Urothelium cell line (cell line): ENCODE data around the gene GPRC5C.
A peak's percentile ranks its signal among the peaks of the same experiment; 100 is the strongest.
"Not testable (repeated sequence)": the region's sequence is repeated elsewhere in the genome, so short reads cannot be mapped to it uniquely, and the experiment has no call there.

Source experiments
- DNase-seq: peaks from one replicate; pipeline ENCODE4 v3.0.0; 2011; ENCODE audit warnings: low spot score, mixed read lengths
- FAIRE-seq: peaks from 2 replicates; lab custom pipeline; 2011; peaks lifted over from hg19 to GRCh38; lab: Jason Lieb, UNC

The GPRC5C gene

DNA sequence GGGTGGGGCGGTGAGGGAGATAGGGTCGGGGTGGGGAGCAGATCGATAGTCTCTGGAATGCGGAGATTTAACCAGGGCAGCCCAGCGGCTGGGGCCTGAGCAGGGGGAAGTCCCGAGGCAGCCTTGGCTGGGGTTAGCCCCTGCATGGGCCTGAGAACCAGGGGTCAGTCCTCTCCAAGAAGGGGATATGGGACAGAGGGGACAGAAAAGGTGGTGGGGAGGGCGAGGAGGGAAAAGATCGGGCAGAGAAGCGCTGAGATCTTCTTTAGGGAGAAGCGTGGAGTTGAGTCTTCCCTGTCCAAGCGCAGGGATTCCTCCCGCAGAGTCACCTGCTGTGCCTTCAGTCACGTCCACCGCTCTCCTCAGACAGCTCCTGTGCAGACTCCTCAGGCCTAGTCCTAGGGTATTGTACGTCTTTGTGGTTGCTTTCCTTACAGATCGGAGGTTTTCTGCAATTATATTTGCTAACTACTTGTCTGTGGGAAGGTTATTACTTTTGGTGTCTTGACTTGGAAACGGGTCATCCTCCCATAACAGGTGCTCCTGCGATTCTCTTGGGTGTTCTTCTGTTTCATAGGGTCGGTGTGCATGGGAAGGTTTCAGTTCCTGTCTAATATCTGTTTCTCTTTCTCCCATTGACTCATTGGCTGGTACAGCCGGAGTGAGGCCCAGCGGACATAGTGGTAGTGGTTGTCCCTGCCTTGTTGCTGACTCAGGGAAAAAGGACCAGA is 35.5 kb downstream of the GPRC5C start:
- DNase-seq (no peak), FAIRE-seq (no peak)

DNA sequence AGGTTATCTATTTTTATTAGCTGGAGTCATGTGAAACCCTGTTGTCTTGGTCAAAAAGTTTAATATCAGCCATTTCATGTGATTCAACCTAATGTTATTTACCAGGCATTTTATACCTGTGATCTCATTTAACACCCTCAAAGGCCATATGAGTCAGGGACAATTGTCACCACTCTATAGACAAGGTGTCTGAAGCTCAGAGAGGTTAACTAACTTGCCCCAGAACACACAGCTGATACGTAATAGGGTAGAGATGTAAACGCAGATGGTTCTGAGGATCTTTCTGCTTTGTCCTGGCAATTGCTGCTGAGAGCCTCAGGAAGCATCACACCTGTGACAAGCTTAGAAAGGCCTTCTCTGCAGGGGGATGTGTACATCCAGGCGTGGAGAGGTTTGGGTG is 39.5 kb downstream of the GPRC5C start:
- DNase-seq (no peak), FAIRE-seq (peak; percentile 37)

DNA sequence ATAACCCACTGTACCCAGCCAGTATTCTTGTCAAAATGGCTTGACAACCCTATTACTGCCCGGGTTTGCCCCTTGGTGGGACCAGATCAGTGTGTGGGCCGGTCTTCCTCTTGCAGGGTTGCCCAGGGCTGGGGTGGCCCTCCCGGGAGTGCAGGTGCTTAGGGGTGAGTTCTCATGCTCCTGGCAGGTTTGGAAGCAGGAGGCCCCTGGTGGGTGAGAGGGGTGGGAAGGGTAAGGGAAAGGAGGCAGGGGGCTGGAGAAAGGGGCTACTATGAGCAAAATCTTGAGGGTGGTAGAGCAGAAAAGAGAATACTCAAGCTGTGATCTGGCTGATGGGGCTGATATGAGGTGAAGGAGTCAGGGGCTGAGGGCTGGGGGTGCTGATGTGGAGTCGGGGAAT is 41.0 kb downstream of the GPRC5C start:
- DNase-seq = no peak
- FAIRE-seq = no peak

DNA sequence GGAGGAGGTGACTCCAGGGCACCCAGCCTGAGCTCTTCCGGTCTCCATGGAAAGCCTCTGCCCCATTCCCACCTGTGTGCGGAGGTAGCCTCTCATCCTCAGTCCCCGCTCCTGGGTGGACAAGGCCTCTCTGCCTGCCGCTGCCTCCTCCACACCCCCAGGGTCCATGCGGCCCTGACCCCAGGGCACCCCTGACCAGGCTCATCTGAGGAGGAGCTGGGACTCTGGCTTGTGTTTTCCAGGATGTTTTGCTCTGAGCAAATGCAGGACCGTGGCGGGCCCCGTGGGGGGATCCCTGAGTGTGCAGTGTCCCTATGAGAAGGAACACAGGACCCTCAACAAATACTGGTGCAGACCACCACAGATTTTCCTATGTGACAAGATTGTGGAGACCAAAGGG is 41.4 kb downstream of the GPRC5C start:
- FAIRE-seq (no peak), DNase-seq (no peak)

DNA sequence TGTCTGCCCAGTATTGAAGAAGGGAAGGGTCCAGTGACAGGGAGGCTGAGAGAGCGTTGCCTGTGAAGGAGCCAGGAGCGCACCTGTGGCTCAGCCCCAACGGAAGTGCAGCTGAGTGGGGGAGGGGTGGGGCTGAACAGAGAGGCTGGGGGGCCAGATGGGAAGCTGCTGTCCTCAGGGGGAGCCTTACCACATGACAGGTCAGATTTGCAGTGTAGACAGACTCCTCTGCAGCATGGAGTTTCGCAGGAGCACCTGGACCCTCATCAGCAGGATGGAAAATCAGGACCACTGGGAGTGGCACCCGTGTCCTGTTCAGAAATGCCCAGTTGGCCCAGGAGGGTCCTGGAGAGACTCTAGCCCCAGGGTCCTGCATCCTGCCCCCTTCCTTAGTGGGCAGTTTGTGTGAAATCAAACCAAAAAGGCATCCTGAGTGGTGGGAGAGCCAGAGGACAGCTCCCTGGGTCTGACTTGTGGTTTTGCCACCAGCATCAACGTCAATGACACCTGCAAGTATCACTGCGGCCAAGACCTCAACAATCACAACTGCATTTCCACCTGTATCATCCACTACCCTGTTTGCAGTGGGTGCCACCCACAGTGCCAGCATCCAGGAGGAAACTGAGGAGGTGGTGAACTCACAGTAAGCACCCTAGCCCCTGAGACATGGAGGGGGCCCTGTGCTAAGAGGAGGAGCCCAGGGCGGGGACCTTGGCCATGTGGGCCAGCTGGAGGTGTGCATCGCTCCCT is 42.3 kb downstream of the GPRC5C start:
- no peak for FAIRE-seq
- no peak for DNase-seq

DNA sequence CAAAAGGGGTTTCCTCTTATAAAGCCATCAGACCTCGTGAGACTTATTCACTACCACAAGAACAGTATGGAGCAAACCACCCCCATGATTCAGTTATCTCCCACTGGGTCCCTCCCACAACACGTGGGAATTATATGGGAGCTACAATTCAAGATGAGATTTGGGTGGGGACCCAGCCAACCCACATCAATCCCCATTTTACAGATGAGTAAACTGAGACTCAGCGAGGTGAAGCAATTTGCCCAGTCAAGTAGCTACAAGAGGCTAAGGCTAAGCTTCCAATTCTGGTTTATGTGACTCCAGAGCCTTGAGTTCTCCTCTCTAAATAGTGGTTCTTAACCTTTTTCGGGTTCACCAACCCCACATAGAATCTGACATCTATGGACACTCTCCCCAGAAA is 43.3 kb downstream of the GPRC5C start:
- no peak for DNase-seq
- no peak for FAIRE-seq

DNA sequence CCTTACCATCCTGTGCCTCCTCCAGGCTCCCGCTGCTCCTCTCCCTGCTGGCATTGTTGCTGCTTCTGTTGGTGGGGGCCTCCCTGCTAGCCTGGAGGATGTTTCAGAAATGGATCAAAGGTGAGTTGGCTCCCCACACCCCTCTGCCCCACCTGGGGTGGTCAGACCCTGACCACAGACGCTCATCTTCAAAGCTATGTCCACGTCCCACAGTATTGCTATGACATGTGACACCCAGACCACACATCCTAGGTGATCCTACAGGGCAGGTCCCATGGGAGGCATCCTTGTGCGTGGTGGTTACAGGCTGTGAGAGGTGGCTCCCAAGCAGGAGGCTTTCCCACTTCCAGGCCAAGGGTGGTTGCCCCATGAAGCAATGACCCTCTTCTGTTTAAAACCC is 45.5 kb downstream of the GPRC5C start:
- DNase-seq (no peak), FAIRE-seq (no peak)

DNA sequence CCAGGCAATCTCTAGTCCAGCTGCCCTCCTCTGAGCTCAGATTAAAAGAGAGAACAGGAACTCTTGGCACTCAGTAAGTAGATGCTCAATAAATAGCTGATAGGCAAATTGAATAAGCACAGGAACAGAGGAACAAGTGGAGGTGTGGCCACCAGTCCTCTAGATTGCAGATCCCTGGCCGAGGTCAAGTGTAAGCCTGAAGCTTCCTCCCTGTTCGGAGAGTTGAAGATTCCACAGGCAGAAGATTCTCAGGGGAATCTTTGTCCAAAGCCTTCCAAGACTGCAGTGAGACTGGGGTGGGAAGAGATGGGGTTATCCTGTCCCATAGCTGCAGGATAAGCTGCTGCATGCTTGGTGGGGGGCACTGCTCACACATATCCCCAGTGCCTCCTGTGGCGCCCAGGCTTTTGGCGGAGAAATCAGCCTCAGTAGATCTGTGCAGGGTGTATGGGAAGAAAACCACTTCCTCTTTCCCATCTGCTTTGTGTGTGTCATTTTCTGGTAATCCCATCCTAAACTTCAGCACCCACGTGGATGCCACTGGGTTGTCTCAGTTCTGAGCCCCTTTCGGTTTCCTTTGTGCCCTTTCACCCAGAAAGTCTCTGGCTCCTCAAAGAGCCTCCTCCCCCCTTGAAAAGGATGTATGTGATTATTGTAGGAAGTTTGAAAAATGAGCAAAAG is 46.7 kb downstream of the GPRC5C start:
- FAIRE-seq = no peak
- no peak for DNase-seq

DNA sequence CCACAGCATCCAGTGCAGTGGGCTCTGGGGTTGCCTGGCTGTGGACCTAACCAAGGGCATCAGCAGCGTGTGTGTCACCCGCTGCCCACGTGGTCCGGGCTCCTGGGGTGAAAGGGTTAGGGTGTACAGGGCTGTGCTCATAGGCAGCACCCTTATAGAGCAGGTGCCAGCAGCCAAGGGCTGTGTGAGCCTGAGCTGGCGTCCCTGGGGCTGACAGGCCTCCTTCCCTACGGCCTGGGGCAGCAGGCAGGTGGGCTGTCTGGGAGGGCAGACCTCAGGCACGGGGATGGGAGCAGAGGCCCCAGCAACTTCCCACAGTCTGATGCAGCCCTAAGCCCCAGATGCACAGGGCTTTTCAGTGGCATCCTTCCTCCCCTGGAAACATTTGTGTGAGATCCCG is 48.4 kb downstream of the GPRC5C start:
- no peak for FAIRE-seq
- DNase-seq = no peak

DNA sequence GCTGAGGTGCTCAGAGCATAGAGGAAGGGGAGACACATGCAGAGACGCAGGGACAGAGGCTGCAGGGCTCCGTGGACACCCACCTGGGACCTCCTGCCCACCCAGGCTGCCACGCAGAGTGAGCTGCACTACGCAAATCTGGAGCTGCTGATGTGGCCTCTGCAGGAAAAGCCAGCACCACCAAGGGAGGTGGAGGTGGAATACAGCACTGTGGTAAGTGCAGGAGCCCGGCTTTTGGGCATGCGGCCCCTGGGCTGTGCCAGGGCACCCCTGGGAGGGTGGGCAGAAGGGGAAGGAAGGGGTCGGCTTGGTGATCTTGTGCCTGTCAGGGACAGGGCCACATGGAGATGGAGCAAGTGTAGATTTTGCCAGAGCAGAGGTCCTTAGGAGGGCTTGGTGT is 49.7 kb downstream of the GPRC5C start:
- DNase-seq (no peak), FAIRE-seq (no peak)

DNA sequence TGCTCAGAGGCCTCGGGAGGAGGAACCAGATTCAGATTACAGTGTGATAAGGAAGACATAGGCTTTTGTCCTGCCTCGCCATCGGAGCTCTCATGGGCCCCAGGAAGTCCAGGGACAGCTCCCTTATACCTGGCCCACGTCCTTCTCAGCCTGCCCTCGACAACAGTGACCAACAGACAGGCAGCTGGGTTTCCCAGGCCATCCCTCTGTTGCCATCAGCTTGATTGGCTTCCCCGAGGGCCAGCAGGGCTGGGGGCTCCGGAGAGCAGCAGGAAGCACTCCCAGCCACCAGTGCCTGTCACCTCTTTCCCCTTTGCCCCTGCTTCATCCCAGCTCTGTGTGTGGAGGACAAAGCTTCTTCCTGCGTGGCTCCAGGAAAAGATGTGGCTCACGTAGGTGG is 52.2 kb downstream of the GPRC5C start:
- FAIRE-seq (no peak), DNase-seq (no peak)

DNA sequence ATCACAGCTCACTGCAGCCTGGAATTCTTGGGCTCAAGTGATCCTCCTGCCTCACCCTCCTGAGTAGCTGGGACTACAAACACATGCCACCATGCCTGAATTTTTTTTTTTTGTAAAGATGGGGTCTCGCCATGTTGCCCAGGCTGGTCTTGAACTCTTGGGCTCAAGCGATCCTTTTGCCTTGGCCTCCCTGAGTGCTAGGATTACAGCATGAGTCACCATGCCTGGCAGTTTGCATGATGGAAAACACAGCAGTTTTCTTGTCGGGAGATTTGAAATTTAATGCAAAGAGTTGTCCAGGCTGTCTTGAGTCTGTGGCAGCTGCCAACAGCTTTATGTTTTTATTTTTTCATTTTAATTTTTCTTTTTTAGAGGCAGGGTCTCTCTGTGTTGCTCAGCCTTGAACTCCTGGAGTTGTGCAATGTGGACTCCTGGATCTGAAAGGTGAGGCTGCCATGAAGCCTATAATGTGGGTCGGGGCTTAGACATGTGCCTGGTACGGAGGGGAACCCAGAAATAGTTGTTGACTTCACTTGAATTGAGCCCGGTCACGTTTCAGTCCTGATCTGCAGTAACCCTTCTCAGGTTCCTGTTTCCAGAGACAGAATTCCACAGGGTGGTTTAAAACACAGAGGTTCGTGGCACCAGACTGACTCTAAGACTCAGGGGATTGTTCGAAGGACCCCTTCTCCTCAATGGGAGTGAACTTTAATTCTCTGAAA is 53.3 kb downstream of the GPRC5C start:
- FAIRE-seq (no peak), DNase-seq (peak; percentile 9)

DNA sequence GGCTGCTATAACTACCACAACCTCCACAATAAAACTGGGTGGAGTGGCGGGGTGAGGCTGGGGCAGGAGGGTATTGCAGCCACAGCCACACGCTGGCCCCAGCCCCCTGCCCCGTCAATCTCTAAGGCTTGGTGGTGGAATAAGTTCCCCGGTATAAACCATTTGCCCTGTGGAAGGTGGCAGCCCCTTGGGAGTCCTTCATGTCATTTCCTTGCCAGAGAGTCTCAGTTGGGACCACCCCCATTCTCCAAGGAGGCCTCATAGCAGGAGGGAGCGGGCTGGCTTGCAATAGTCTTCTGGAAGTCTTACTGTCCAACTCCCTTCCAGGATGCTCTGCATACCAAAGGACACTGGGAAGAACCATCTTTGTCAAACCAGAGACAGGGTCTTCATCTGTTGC is 54.0 kb downstream of the GPRC5C start:
- no peak for FAIRE-seq
- DNase-seq = peak; percentile 2

DNA sequence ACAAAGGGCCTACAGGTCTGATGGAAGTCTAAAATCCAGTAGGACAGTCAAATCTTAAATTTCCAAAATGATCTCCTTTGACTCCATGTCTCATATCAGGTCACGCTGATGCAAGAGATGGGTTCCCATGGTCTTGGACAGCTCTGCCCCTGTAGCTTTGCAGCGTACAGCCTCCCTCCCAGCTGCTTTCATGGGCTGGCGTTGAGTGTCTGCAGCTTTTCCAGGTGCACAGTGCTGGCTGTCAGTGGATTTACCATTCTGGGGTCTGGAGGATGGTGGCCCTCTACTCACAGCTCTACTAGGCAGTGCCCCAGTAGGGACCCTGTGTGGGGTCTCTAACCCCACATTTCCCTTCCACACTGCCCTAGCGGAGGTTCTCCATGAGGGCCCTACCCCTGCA is 56.4 kb downstream of the GPRC5C start:
- not testable (repeated sequence) for DNase-seq, FAIRE-seq

DNA sequence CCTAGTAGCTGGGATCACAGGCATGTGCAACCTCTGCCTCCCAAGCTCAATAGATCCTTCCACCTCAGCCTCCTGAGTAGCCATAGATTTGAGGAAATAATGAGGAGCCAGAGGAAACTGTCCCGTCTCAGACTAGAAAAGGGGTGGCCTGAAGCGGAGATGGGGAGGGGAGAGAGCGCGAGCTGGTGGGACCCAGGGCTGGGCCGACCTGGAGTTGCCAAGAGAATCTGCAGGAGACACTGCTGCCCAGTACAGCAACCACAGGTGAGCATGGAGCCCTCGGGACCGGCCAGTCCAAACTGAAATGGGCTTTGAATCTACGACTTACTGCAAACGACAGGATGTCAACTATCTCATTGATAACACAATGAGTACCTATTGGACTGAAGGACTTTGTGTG is 58.8 kb downstream of the GPRC5C start:
- peak; percentile 2 for DNase-seq
- no peak for FAIRE-seq

DNA sequence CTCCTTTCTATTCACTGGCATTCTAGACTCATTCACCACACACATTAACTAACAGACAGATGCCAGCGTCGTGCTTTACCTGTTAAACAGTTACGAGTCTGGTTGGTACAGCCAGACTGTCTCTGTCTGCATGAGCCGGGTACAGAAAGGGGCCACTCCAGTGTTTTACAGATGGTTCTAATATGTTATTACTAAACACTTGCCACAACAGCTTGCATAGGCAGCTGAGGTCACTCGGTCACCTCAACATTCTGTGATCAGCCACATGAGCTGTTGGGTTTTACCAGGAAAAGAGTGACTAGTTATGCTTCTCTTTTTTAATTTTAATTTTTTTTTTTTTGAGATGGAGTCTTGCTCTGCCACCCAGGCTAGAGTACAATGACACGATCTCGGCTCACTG is 59.7 kb downstream of the GPRC5C start:
- DNase-seq (peak; percentile 0), FAIRE-seq (no peak)

DNA sequence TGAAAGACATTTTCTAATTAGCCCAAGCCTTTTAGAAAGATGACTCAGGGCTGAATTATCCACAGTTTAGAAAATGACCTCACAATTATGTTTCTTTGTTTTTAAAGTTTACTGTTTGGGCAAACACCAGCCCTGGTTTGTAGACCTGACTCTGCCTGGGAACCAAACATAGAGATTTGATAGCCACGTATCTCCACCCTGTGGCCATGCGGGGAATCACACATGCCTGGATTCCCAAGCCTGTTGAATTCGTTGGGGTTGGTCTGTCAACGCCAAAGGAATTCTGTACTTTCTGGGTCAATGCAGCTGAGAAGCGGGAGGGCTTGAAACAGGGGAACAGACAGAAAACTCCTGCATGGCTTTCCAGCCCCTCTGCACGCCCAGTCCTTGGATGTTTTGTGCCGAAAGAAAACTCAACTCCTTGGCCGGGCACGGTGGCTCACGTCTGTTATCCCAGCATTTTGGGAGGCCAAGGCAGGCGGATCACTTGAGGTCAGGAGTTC is 61.5 kb downstream of the GPRC5C start:
- FAIRE-seq = peak; percentile 90

More for the DNA sequence above, 61.5 kb downstream of the GPRC5C start:
- DNase-seq = peak; percentile 85
